Sigmoid colon (tissue), 7 donors: ENCODE results near the gene SMARCC2. TPM values are rescaled to one million over a fixed set of nuclear protein-coding genes. Genes with fewer than 3 reads are reported as not detected.
"Not testable (repeated sequence)": the region's sequence is repeated elsewhere in the genome, so short reads cannot be mapped to it uniquely, and the experiment has no call there.

Experiments used
- DNase-seq: peaks from one replicate; pipeline ENCODE4 v3.0.0-alpha.2; 2019
- H3K27ac ChIP-seq, 4 donors: fragments of 200-600 bp; sonication (generic); one replicate each; pipeline ENCODE4 v1.5.1; 2016 to 2019; ENCODE audit warnings: mild to moderate bottlenecking in 1 of 4
- H3K27me3 ChIP-seq, 3 donors: fragments of 200-600 bp; sonication (generic); one replicate each; pipeline ENCODE4 v1.5.1; 2019; ENCODE audit warnings: mild to moderate bottlenecking in 1 of 3
- H3K36me3 ChIP-seq, 4 donors: fragments of 200-600 bp; sonication (generic); one replicate each; pipeline ENCODE4 v1.5.1; 2016 to 2019
- H3K4me1 ChIP-seq, 4 donors: fragments of 200-600 bp; sonication (generic); one replicate each; pipeline ENCODE4 v1.5.1; 2017 to 2019
- H3K4me3 ChIP-seq, 4 donors: fragments of 200-600 bp; sonication (generic); one replicate each; pipeline ENCODE4 v1.5.1; 2017 to 2019; ENCODE audit warnings: mild to moderate bottlenecking in 2 of 4, moderate library complexity in 1 of 4
- H3K9me3 ChIP-seq, 4 donors: fragments of 200-600 bp in 3 of 4; sonication (generic) in 3 of 4; one replicate each; pipeline versions ENCODE4 v1.5.1 to v1.6.1; 2013 to 2019
- EP300 ChIP-seq, 4 donors: sonication (generic); formaldehyde crosslinking; IDR thresholded peaks; one replicate each; pipeline ENCODE4 v1.6.1; 2017; ENCODE audit warnings: antibody characterized with exemption in 4 of 4
- POLR2A ChIP-seq, 2 donors: fragments of 450-650 bp; IDR thresholded peaks; one replicate each; pipeline ENCODE4 v1.6.1; 2016; ENCODE audit warnings: antibody characterized with exemption in 2 of 2, mild to moderate bottlenecking in 2 of 2, moderate library complexity in 2 of 2
- POLR2AphosphoS5 ChIP-seq, 4 donors: sonication (generic); formaldehyde crosslinking; IDR thresholded peaks; one replicate each; pipeline ENCODE4 v1.6.1; 2017; ENCODE audit warnings: antibody characterized with exemption in 4 of 4
- WGBS, 2 donors: extraction: QIAGEN DNeasy Blood & Tissue Kit; methylation state at CpG; one replicate each; pipeline ENCODE4 v1.1.7; 2013; 5-methylcytosine and 5-hydroxymethylcytosine counted together
- intact Hi-C: fragments of 100-400 bp; cut with DNase I; formaldehyde crosslinking; loops from one replicate; pipeline ENCODE4 v1.15.1; 2023
- polyA plus RNA-seq, 3 donors: library from polyadenylated mRNA; stranded (reverse); fragments of 200-250 nt; gene quantifications; one replicate each; pipeline ENCODE4 v1.2.3, GENCODE V29; 2013
- total RNA-seq, 4 donors: library from RNA; depleted of rRNA; stranded (reverse); fragments of >200 nt; gene quantifications; one replicate each; pipeline ENCODE4 v1.1.0, GENCODE V29; 2016
- TF ChIP-seq, protein P1 (sequence below), 4 experiments: fragments of 450-650 bp in 3 of 4; fragments of 200-600 bp in 1 of 4; IDR thresholded peaks; one replicate each; pipeline ENCODE4 v1.5.1; 2016 to 2019; ENCODE audit warnings: antibody characterized with exemption in 4 of 4, mild to moderate bottlenecking in 3 of 4, moderate library complexity in 2 of 4
- donor health status: healthy with polysubstance abuse.
- donor health status: Bipolar disorder and iron deficiency.
- donor health status: healthy.

Gene SMARCC2
- total and polyA plus RNA-seq, 7 donors = 18.0 to 135 (median 55.7) TPM

DNA sequence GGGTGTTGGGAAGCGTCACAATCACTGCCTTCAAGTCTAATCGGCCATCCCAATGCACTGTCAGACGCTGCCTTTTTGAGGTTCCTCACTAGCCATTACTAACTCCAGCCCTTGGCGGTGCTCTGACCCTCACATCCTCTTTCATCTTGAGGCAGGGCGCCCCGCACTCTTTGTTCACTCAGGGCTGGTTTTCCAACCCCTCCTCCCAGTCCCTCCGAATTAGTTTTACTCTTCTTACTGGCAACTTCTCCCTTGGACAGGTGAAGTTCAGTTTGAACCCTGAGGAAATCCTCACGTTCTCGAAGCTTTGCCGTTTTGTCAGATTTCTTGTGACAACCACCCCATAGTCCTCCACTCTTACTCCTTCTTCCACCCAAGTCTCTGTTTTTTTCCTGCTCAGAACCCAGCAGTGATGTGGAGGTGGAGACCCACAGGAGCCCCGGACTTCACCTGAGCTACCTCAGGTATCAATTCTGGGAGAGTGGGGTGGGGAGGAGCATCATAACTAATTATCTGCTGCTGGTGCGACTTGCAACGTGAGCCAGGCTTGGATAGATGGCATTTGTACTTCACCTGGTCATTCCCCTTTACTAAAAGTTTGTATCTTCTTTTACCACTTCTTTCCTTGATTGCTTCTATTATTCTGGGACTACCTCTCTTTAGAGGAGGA is 70.5 kb downstream of the SMARCC2 start:
- DNase-seq = no peak
- intact Hi-C loops = loop anchor here (1.0 to 5.0 kb wide), 4 partner anchors 40 to 1403 kb away; partner anchors contain the start of genes DDIT3, MBD6, MYL6 and NABP2
- Histone ChIP-seq H3K27ac (peak overlapping the region; percentile 87 to 98 (median 94)), H3K36me3 (peaks cover 10 to 26% (median 13%) of the 10 kb centered on the region in 4 donors), H3K4me1 (peaks cover 0 to 46% (median 30%) of the 10 kb centered on the region in 4 donors), H3K9me3 (no peaks in the 10 kb centered on the region), H3K27me3 (no peaks in the 10 kb centered on the region), H3K4me3 (peak overlapping the region; percentile 59 to 88 (median 68))
- TF ChIP-seq POLR2AphosphoS5 (IDR thresholded peaks at IDR 0.05) = no peak
- TF ChIP-seq, protein P1, sequence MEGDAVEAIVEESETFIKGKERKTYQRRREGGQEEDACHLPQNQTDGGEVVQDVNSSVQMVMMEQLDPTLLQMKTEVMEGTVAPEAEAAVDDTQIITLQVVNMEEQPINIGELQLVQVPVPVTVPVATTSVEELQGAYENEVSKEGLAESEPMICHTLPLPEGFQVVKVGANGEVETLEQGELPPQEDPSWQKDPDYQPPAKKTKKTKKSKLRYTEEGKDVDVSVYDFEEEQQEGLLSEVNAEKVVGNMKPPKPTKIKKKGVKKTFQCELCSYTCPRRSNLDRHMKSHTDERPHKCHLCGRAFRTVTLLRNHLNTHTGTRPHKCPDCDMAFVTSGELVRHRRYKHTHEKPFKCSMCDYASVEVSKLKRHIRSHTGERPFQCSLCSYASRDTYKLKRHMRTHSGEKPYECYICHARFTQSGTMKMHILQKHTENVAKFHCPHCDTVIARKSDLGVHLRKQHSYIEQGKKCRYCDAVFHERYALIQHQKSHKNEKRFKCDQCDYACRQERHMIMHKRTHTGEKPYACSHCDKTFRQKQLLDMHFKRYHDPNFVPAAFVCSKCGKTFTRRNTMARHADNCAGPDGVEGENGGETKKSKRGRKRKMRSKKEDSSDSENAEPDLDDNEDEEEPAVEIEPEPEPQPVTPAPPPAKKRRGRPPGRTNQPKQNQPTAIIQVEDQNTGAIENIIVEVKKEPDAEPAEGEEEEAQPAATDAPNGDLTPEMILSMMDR (IDR thresholded peaks at IDR 0.05) = no peak
- TF ChIP-seq EP300 (IDR thresholded peaks at IDR 0.05) = no peak
- TF ChIP-seq POLR2A (IDR thresholded peaks at IDR 0.05) = no peak
- 3 to 7% methylated on average over 13 of the region's 13 CpGs for WGBS, 2 donors

DNA sequence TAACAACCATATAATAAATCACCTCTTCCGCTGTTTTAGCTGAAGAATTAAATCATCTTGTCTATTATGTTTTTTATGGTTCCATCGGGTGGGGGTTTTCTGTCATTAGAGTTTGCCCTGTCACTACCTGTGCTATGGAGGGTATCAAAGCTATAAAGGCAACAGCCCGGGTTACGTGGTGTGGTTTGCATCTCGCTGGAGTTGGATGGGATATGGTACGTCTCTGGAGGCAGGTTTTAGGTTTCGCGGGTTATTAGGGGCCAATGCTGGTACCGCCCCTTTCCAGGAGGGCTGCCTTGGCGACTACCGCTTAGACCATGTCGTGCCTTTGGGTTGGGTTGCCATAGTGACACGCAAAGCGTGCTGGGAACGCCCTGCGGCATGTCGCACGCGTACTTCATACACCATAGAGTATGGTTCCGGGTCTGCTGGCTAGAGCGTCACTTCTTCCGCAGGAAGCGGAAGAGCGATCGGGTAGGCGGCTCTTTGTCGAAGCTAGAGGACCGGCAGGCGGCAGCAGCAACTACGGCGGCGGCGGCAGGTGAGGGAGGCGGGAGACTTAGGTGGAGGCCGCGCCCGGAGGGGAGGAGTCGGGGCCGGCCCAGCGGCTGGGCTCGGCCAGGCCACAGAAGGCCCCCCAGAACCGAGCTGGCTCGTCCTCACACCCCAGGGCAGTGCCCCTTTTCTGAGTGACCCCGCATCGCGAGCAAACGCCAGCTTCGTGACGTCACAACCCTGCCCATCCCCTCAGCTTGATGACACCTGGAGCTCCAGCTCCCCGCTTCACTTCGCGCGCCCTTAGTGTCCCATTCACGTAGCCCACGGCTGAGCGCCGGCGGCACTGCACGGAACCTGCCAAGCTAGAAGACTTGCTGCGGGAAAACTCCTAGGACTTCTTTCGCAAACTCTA is 71.2 kb downstream of the SMARCC2 start, which contains the start of gene ZC3H10:
TSS of gene ZC3H10 (plus strand) at position 489 of the 910 bp plus-strand sequence. CDS start 2,297 bp downstream, outside the sequence.
- Histone ChIP-seq H3K36me3 (peaks cover 10 to 34% (median 17%) of the 10 kb centered on the region in 4 donors), H3K9me3 (no peaks in the 10 kb centered on the region), H3K4me1 (peaks cover 0 to 46% (median 30%) of the 10 kb centered on the region in 4 donors), H3K4me3 (peak within 1 kb of the TSS; percentile 59 to 88 (median 68)), H3K27me3 (no peaks in the 10 kb centered on the region), H3K27ac (peak within 1 kb of the TSS; percentile 87 to 98 (median 94))
- DNase-seq = peak; percentile 99
- intact Hi-C loops = loop anchor here (2.0 to 5.0 kb wide), 3 partner anchors 41 to 1404 kb away; partner anchors contain the start of genes DDIT3, MBD6, MYL6 and NABP2
- WGBS, 2 donors = 0% methylated on average over 61 of the region's 61 CpGs
- peak; percentile 88 to 91 for TF ChIP-seq POLR2A (IDR thresholded peaks at IDR 0.05)
- TF ChIP-seq POLR2AphosphoS5 (IDR thresholded peaks at IDR 0.05) = peak; percentile 95 to 97 (median 96)
- TF ChIP-seq, protein P1 (IDR thresholded peaks at IDR 0.05) = peak in 3 of 4 experiments; percentile 30 to 33 (median 32)
- peak in 2 of 4 donors; percentile 2 to 85 for TF ChIP-seq EP300 (IDR thresholded peaks at IDR 0.05)

DNA sequence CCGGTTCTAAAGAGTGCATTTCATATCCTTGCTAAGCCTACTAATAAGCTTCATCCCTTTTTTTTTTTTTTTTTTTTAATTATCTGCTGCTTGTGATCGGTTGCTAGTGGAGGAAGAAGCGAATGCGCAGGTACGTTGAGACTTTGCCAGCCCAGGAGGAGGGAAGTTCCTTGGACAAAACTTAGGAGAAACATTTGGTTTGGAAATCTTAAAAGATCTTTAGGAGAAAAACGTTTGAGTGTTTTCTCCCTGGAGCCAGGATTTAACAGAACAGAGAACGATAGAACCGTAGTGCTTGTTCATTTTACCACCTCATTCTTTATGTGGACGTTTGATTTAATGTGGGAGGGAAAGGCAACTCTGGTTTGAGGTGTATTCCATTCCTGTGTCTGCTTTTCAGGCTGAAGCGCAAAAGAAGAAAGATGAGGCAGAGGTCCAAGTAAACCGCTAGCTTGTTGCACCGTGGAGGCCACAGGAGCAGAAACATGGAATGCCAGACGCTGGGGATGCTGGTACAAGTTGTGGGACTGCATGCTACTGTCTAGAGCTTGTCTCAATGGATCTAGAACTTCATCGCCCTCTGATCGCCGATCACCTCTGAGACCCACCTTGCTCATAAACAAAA is 72.1 kb downstream of the SMARCC2 start:
- Histone ChIP-seq H3K27ac (peak overlapping the region; percentile 87 to 98 (median 94)), H3K36me3 (peaks cover 17 to 41% (median 25%) of the 10 kb centered on the region in 4 donors), H3K4me1 (peaks cover 0 to 39% (median 26%) of the 10 kb centered on the region in 4 donors), H3K4me3 (peak overlapping the region; percentile 59 to 88 (median 64))
- not testable (repeated sequence) for DNase-seq, H3K9me3 ChIP-seq, H3K27me3 ChIP-seq
- 0 to 5% methylated on average over 12 of the region's 16 CpGs for WGBS, 2 donors
- intact Hi-C loops = loop anchor here (5.0 kb wide), 1 partner anchor 1405 kb away; the partner anchor contains the start of genes DDIT3 and MBD6

DNA sequence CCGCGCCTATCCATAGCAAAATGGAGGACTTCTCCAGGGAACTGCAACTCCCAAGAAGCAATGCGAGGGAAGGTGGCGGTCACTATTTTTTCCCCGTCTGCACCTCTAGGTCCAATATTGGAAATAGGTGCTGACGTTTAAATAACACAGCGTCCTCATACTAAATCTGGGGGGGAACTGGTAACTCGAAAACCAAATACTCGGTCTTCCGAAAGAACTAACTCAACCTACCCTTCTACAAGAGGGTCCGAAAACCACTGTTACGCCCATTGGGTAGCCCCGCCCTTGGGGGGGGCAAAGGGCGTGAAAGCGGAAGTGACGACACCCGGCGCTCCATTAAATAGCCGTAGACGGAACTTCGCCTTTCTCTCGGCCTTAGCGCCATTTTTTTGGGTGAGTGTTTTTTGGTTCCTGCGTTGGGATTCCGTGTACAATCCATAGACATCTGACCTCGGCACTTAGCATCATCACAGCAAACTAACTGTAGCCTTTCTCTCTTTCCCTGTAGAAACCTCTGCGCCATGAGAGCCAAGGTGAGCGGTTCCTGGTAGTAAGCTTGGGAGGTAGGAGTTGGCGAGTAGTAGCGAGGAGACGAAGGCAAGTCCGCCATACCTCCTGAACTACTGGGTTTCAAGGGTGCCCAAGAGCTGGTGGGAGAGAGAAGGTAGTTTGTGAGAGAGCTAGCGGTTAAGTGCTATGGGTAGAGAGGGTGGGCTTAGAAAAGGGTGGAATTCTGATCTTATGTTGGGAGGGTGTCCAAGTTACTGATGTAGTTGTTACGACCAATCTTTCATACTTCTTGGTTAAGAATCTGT is 72.8 kb downstream of the SMARCC2 start, which contains the start of gene RPL41:
TSS of gene RPL41 (plus strand) at position 367 of the 815 bp plus-strand sequence.
- DNase-seq = peak; percentile 98
- H3K27me3 ChIP-seq = no peaks in the 10 kb centered on the region
- TF ChIP-seq POLR2AphosphoS5 (IDR thresholded peaks at IDR 0.05) = peak; percentile 100
- no peak for TF ChIP-seq EP300 (IDR thresholded peaks at IDR 0.05)
- peak; percentile 99 for TF ChIP-seq POLR2A (IDR thresholded peaks at IDR 0.05)
- TF ChIP-seq, protein P1 (IDR thresholded peaks at IDR 0.05) = no peak
- intact Hi-C loops = loop anchor here (5.0 kb wide), 1 partner anchor 1406 kb away; the partner anchor contains the start of genes DDIT3 and MBD6
- H3K9me3 ChIP-seq = no peaks in the 10 kb centered on the region
- H3K4me3 ChIP-seq = peak within 1 kb of the TSS; percentile 59 to 88 (median 64)
- H3K27ac ChIP-seq = peak within 1 kb of the TSS; percentile 87 to 98 (median 94)
- 0% methylated on average over 34 of the region's 34 CpGs for WGBS, 2 donors
- peaks cover 0 to 36% (median 24%) of the 10 kb centered on the region in 4 donors for H3K4me1 ChIP-seq
- H3K36me3 ChIP-seq = peaks cover 15 to 41% (median 29%) of the 10 kb centered on the region in 4 donors
